ENCODE measurements around the gene MFAP4. TPM values are rescaled to one million over a fixed set of nuclear protein-coding genes. Genes with fewer than 3 reads are reported as not detected.

MFAP4 gene
- total RNA-seq, 1 experiment from 2014 or later, result 79.6 TPM

GRCh38 chr17:19414396-19415280 is 27.6 kb upstream of the MFAP4 start:
- no peaks in the 10 kb centered on the region for H3K36me3 ChIP-seq
- no peak overlapping the region for H3K4me3 ChIP-seq
- no peaks in the 10 kb centered on the region for H3K9me3 ChIP-seq (replicated peaks)
- no peak for DNase-seq
- H3K4me1 ChIP-seq, result peaks cover 5% of the 10 kb centered on the region; the same call in 1 of the 2 replicates
- H3K27ac ChIP-seq, result no peak overlapping the region
- H3K27me3 ChIP-seq, result peaks cover 10% of the 10 kb centered on the region; the same call in 1 of the 2 replicates

- Histone ChIP-seq H3K4me1 (peaks cover 5% of the 10 kb centered on the region; the same call in 1 of the 2 replicates), H3K27ac (no peak overlapping the region), H3K9me3 (replicated peaks) (no peaks in the 10 kb centered on the region), H3K27me3 (peaks cover 10% of the 10 kb centered on the region; the same call in 1 of the 2 replicates), H3K36me3 (no peaks in the 10 kb centered on the region), H3K4me3 (no peak overlapping the region)
- no peak for DNase-seq
Observed at GRCh38 chr17:19413761-19414160, 26.8 kb upstream of the MFAP4 start.

GRCh38 chr17:19412984-19413383 is 26.0 kb upstream of the MFAP4 start:
- H3K4me3 ChIP-seq, result no peak overlapping the region
- peaks cover 5% of the 10 kb centered on the region; the same call in 1 of the 2 replicates for H3K4me1 ChIP-seq
- H3K27ac ChIP-seq, result no peak overlapping the region
- no peaks in the 10 kb centered on the region for H3K9me3 ChIP-seq (replicated peaks)
- H3K27me3 ChIP-seq, result peaks cover 10% of the 10 kb centered on the region; the same call in 1 of the 2 replicates
- no peak for DNase-seq
- no peaks in the 10 kb centered on the region for H3K36me3 ChIP-seq

- no peak overlapping the region for H3K4me3 ChIP-seq
- H3K27ac ChIP-seq, result no peak overlapping the region
- DNase-seq, result no peak
- no peaks in the 10 kb centered on the region for H3K36me3 ChIP-seq
- H3K4me1 ChIP-seq, result peaks cover 5% of the 10 kb centered on the region; the same call in 1 of the 2 replicates
- peaks cover 10% of the 10 kb centered on the region; the same call in 1 of the 2 replicates for H3K27me3 ChIP-seq
- no peaks in the 10 kb centered on the region for H3K9me3 ChIP-seq (replicated peaks)
Observed at GRCh38 chr17:19412510-19412909, 25.5 kb upstream of the MFAP4 start.

GRCh38 chr17:19411631-19412030 is 24.6 kb upstream of the MFAP4 start:
- peak; percentile 69 to 75 for DNase-seq
- Histone ChIP-seq H3K9me3 (replicated peaks) (no peaks in the 10 kb centered on the region), H3K4me1 (peaks cover 5% of the 10 kb centered on the region; the same call in 1 of the 2 replicates), H3K36me3 (no peaks in the 10 kb centered on the region), H3K27me3 (peaks cover 10% of the 10 kb centered on the region; the same call in 1 of the 2 replicates), H3K4me3 (peak overlapping the region; percentile 38), H3K27ac (no peak overlapping the region)

GRCh38 chr17:19410875-19411620 is 24.1 kb upstream of the MFAP4 start, which contains the start of gene RNF112:
TSS of gene RNF112 (plus strand) at chr17:19411232. CDS start at chr17:19411409, 177 bp downstream.
- H3K4me1 ChIP-seq, result peaks cover 5% of the 10 kb centered on the region; the same call in 1 of the 2 replicates
- no peak within 1 kb of the TSS for H3K27ac ChIP-seq
- peaks cover 10% of the 10 kb centered on the region; the same call in 1 of the 2 replicates for H3K27me3 ChIP-seq
- no peaks in the 10 kb centered on the region for H3K36me3 ChIP-seq
- H3K9me3 ChIP-seq (replicated peaks), result no peaks in the 10 kb centered on the region
- peak within 1 kb of the TSS; percentile 38 for H3K4me3 ChIP-seq
- peak; percentile 54 to 58 for DNase-seq

- H3K27me3 ChIP-seq, result peaks cover 10% of the 10 kb centered on the region; the same call in 1 of the 2 replicates
- DNase-seq, result no peak
- peaks cover 5% of the 10 kb centered on the region; the same call in 1 of the 2 replicates for H3K4me1 ChIP-seq
- H3K4me3 ChIP-seq, result no peak overlapping the region
- no peaks in the 10 kb centered on the region for H3K9me3 ChIP-seq (replicated peaks)
- H3K27ac ChIP-seq, result no peak overlapping the region
- no peaks in the 10 kb centered on the region for H3K36me3 ChIP-seq
Observed at GRCh38 chr17:19410091-19410490, 23.1 kb upstream of the MFAP4 start.

GRCh38 chr17:19409509-19409908 is 22.5 kb upstream of the MFAP4 start:
- Histone ChIP-seq H3K36me3 (no peaks in the 10 kb centered on the region), H3K27ac (no peak overlapping the region), H3K9me3 (replicated peaks) (no peaks in the 10 kb centered on the region), H3K4me3 (no peak overlapping the region), H3K27me3 (peaks cover 10% of the 10 kb centered on the region; the same call in 1 of the 2 replicates), H3K4me1 (peaks cover 5% of the 10 kb centered on the region; the same call in 1 of the 2 replicates)
- no peak for DNase-seq

GRCh38 chr17:19409066-19409465 is 22.1 kb upstream of the MFAP4 start:
- H3K36me3 ChIP-seq, result no peaks in the 10 kb centered on the region
- no peak overlapping the region for H3K4me3 ChIP-seq
- no peak for DNase-seq
- H3K9me3 ChIP-seq (replicated peaks), result no peaks in the 10 kb centered on the region
- H3K4me1 ChIP-seq, result peaks cover 5% of the 10 kb centered on the region; the same call in 1 of the 2 replicates
- peaks cover 10% of the 10 kb centered on the region; the same call in 1 of the 2 replicates for H3K27me3 ChIP-seq
- H3K27ac ChIP-seq, result no peak overlapping the region

- H3K27ac ChIP-seq, result no peak overlapping the region
- H3K9me3 ChIP-seq (replicated peaks), result no peaks in the 10 kb centered on the region
- H3K4me3 ChIP-seq, result no peak overlapping the region
Observed at GRCh38 chr17:19408346-19408710, 21.3 kb upstream of the MFAP4 start.

GRCh38 chr17:19407601-19408345 is 20.8 kb upstream of the MFAP4 start:
- H3K27ac ChIP-seq, result no peak overlapping the region
- H3K27me3 ChIP-seq, result peaks cover 10% of the 10 kb centered on the region; the same call in 1 of the 2 replicates
- H3K36me3 ChIP-seq, result no peaks in the 10 kb centered on the region
- DNase-seq, result no peak
- H3K9me3 ChIP-seq (replicated peaks), result no peaks in the 10 kb centered on the region
- no peak overlapping the region for H3K4me3 ChIP-seq
- H3K4me1 ChIP-seq, result peaks cover 5% of the 10 kb centered on the region; the same call in 1 of the 2 replicates

More at GRCh38 chr17:19408346-19408710, 21.3 kb upstream of the MFAP4 start:
- H3K36me3 ChIP-seq, result no peaks in the 10 kb centered on the region
- DNase-seq, result no peak
- H3K27me3 ChIP-seq, result peaks cover 10% of the 10 kb centered on the region; the same call in 1 of the 2 replicates
- peaks cover 5% of the 10 kb centered on the region; the same call in 1 of the 2 replicates for H3K4me1 ChIP-seq

GRCh38 chr17:19405114-19405513 is 18.1 kb upstream of the MFAP4 start:
- DNase-seq, result no peak
- H3K27me3 ChIP-seq, result peaks cover 5% of the 10 kb centered on the region; the same call in 1 of the 2 replicates
- H3K27ac ChIP-seq, result no peak overlapping the region
- peaks cover 1% of the 10 kb centered on the region for H3K4me1 ChIP-seq
- H3K9me3 ChIP-seq (replicated peaks), result no peaks in the 10 kb centered on the region
- no peak overlapping the region for H3K4me3 ChIP-seq
- H3K36me3 ChIP-seq, result no peaks in the 10 kb centered on the region

GRCh38 chr17:19404264-19404663 is 17.3 kb upstream of the MFAP4 start:
- no peak for DNase-seq
- H3K27me3 ChIP-seq, result no peaks in the 10 kb centered on the region
- no peak overlapping the region for H3K4me3 ChIP-seq
- H3K9me3 ChIP-seq (replicated peaks), result no peaks in the 10 kb centered on the region
- peaks cover 7% of the 10 kb centered on the region for H3K4me1 ChIP-seq
- H3K36me3 ChIP-seq, result no peaks in the 10 kb centered on the region
- no peak overlapping the region for H3K27ac ChIP-seq

- Histone ChIP-seq H3K4me3 (no peak overlapping the region), H3K27ac (no peak overlapping the region), H3K9me3 (replicated peaks) (no peaks in the 10 kb centered on the region), H3K36me3 (no peaks in the 10 kb centered on the region), H3K27me3 (no peaks in the 10 kb centered on the region), H3K4me1 (peaks cover 14% of the 10 kb centered on the region)
- no peak for DNase-seq
Observed at GRCh38 chr17:19403021-19403420, 16.0 kb upstream of the MFAP4 start.

Data from SJCRH30 (cell line).